DMS153 treated with DMSO at 0.1 percent for 48 hours (cell line): ENCODE measurements around the gene TAF1B.

Experiments
- DNase-seq: peaks from one replicate; lab custom pipeline; 2025; ENCODE audit not compliant: unreplicated experiment; lab: John Stamatoyannopoulos, UW

The TAF1B gene

DNA sequence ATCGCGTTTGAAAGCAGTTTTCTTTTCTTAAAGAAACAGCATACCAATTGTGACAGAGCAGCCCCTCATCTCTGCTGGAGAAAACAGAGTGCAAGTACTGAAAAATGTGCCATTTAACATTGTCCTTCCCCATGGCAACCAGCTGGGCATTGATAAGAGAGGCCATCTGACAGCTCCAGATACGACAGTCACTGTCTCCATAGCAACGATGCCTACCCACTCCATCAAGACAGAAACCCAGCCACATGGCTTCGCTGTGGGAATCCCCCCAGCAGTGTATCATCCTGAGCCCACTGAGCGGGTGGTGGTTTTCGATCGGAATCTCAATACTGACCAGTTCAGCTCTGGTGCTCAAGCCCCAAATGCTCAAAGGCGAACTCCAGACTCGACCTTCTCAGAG lies 117.7 kb downstream of the TAF1B start:
- DNase-seq, result no peak

DNA sequence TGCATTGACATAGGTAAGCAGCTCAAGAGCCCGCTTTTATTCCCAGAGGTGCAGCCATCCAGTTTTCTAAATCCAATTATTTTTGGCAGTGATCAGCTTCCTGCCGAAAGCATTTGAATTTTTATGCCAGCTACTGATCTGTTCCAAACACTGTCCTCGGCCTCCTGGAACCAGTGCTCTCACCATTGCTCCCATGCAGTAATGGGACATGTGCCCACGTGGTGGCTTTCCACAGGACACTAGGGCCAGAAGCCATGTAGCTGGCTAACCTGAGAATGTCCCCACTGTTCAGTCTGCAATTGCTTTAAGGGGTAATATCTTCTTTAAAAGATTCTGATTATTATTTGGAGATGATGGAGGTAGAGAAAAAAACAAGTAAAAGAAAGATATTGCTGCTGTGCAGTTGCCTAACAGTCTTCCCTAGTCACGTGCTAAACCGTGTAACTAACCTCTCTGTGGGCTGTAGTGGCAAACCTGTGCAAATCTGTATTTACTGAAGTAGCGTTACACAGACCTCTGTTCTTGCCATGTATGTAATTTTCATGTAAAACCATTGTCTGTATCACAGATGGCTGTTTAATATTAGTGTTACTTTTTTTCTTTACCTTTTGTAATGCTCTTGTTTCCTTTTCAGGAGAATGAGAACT lies 121.2 kb downstream of the TAF1B start:
- no peak for DNase-seq

GRCh38 chr2:9965119-9965822 lies 122.0 kb downstream of the TAF1B start:
- no peak for DNase-seq

DNA sequence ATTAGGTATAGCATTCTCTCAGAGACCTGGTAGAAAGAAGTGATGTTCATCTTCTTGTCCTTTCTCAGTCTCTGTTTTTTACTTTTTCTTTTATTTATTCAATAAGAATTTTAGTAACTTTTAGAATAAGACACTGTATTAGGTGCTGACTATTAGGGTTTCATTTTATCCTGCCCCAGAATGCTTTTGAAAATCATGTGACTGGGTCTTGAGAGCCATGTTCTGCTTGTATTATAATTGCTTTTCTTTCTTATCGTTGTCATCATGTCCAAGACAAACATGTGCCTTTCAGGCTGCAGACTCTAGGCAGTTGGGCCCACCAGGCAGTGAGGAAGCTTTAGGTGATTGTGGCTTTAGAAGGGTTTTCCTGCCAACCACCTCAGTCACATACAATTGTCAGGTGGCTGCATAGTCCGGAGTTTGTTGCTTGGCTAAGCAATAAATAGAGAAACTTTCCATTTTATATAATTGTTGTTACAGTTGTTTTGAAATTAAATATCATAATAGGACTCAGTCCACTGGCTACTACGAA lies 123.3 kb downstream of the TAF1B start:
- DNase-seq, result no peak

DNA sequence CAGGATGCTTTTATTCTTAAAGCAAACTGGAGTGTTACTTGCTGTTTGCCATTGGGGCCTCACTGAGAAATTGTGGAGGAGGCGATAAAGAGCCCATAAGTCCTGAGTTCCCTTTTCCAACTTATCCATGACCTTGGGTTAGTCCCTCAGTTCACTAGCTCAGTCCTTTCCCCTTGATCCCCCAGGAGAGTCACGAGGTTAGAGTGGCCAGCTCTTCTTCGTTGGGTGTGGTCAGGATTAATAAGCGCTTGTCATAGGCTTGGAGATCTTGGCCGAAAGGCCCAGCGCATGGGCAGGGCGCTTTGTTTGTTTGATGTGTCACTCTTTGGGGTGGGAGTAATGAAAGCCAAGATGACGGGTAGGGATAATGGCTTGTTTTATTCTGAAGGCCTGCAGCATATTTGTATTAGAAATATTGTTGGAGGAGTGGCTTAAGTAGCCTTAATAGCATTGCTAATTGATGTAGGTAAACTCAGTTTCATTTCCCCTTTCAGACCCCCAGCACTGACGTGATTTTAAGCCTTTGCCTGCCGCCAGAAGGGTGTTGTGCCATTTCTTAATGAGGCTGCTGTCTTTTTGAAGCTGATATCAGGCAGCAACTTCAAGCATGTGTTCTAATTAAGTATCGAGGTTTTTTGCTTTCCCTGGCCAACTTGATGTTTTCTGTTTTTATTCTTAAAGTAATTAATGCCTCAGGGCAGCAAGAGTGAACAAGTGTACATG lies 123.9 kb downstream of the TAF1B start:
- no peak for DNase-seq

DNA sequence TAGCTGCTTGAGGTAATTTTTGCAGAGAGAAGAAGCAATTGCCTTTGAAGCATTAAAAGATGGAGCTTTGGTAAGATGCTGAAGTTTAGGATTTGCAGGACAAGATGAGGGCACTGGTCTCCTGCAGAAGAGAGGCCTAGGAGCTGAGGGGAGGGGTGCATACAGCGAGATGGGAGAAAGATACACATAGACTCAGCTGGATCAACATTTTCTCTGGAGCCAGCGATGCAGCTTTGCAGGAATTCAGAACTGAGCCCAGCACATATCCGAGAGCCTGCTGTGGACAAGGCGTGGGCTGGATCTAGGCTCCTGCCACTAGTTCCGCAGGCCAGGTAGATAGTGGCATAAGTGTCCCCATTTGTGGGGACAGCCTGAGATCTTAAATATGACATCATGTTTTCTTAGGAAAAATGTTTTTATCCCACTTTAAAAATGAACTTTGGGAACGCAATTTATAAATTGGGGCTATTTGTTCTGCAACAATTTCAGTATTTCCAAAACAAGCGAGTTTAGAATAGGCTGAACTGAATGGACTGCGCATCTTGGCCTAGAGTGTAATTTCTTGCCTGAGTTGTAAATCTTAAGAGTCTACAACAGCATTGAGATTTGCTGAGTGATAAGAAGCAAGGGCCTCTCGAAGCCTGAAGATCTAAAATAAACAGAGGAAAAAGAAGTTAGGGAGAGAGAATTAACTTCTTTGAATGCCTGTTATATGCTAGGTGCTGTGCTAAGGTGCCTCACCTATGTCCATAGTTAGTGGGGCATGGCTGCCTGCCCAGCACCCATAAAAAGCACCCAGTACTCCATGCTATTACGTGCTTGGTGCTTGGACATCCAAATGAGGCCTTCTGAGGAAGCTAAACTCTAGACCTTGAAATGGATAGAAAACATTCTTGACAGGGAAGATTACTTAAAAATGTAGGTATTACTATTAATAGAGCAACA lies 125.6 kb downstream of the TAF1B start:
- DNase-seq, result no peak

DNA sequence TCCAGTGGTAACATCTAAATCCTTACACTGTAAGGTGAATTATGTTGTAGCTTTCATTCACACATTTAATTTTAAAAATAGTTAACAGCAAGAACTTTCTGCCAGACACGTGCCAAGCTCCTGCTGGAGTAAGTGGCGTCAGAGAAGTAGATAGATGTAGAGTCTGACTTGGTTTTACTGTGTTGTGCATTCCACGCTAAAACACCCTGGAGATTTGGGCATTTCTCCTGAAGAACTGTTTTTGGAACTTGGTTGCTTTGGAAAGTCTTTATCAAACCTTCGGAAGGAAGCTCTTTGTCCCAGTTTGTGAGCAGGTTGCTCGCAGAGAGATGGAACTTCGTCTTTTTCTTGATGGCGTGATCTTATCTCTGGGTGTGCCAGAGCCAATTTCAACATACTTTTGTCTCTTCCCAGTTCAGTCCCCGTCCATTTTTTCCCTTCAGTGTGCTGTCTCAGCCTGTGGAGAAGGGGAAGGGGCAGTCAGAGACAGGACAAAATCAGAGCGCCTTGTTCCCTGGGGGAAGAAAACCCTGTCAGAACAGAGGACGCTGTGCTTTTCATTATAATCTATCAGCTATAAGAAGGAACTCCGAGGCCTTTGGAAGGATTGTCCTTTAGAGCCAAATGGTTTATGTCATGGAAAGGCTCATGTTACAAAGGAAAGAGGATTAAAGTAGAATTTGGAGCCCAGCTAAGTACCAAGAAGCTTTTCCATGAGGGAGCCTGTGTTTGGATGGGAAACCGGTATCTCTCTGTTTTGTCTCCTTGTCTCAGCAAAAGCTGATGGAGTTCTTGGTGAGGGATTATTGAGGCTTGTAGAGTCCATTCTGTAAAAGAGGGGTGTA lies 127.1 kb downstream of the TAF1B start:
- no peak for DNase-seq

DNA sequence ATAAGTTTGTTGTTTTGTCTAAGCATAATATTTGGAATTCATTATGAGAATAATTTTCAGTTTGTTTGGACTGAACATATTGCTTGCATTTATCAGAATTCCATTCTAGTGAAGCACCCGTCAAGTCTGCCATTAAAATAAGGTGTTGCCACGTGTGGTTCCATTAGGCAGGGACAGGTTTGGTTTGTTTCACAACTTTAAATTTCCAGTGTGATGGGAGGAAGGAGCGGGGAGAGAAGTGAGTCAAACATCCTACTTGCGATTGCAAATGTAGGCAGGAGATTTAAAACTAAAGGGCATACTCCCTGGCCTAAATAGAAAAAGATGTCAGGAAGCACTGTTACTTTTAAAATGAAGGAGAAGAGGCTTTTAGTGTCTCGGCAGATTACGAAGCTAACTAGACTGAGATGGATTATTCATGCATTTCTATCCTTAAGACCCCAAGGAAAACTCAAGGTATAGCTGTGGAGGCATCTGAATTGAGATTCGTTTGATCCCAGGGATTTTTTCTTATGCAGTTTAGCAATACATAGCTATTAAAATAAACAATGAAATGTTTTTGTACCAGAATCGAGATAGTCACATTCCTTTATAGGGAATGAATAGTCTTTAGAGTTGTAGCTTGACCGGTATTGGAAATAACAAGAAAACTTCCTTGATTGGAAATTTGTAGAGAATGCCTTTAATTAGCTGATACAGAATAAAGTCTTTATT lies 128.0 kb downstream of the TAF1B start:
- no peak for DNase-seq

- no peak for DNase-seq
Observed at GRCh38 chr2:9971890-9972289, 128.6 kb downstream of the TAF1B start.

DNA sequence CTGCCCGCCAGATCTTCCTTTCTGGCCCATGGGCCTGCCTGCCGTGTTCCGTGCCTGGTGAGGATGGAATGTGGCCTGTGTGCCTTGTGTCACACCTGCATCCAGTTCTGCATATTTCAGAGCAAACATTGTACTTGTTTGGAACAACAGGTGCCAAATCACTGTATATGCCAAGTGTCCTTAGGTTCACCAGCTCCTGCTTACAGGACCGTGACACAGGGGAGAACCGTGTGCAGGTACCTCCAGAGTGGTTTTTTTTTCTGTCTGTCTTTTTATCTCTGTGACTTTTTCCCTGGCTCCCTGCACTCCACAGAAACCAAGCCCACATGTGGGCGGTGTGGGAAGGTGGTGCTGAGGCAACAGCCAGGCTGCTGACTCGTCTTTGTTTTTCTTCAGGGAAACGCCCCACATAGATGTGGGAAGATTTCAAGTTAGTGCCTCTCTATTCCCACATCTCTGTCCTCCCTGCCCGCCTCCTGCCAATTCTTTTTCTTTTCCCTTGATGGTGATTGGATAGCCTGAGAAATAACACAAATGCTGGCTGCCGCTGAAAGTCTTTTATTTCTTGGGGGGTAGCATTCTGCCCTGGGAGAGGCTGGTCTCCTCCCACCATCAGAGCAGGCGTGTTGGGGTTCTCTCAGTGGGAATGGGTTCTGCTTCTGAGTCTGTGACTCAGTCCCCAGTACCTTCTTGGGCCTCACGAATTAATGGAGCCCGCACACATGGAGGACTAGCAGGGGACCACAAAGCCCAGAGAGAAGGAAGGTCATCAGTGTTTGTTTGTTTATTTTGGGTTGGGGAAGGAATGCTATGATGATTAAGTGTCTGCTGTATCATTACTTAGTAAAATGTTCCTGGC lies 129.6 kb downstream of the TAF1B start:
- DNase-seq, result no peak

DNA sequence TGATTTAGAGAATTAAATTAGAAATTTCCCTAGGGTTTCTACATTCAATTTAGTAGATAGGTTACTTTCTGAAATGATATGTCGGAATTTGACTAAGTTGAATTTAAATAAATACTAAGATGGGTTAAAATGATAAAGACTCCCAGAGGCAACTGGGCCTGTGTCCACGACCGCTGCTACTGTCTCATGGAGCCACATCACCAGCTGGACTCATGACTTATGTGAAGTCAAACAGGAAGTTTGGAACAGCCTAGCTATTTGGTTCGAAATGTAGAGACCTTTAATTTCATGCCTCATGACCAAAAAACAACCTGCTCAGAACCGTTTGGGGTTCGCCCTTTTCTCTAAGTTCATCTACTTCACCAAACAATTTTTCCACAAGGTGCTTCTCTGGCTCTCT lies 130.4 kb downstream of the TAF1B start:
- no peak for DNase-seq

GRCh38 chr2:9974343-9974742 lies 131.1 kb downstream of the TAF1B start:
- DNase-seq, result no peak

GRCh38 chr2:9975328-9975727 lies 132.1 kb downstream of the TAF1B start:
- no peak for DNase-seq

DNA sequence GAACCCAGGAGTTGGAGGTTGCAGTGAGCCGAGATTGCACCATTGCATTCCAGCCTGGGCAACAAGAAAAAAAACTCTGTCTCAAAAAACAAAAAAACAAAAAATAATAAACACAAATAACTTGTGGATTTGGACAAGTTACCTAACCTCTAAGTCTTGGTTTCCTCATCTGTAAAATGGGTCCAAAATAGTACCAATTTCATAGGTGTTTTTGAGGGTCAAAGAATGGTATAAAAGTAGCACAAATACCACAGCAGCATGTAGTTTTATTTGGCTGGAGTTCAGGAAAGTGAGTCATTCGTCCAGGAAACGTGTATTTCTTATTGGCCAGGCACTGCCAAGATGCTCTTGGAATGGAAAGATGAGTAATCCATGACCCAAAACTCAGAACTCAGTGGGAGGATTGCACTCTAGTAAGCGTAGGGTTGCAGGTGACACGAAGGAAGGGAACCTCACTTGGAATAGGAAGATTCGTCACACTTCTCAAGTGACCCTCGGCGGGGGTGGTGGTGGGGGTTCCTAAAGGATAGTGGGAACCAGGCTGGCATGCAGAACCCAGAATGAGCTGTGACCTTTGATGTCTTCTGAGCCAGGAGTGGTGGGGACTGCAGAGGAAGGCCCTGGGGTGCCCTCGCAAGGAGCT lies 132.7 kb downstream of the TAF1B start:
- no peak for DNase-seq

DNA sequence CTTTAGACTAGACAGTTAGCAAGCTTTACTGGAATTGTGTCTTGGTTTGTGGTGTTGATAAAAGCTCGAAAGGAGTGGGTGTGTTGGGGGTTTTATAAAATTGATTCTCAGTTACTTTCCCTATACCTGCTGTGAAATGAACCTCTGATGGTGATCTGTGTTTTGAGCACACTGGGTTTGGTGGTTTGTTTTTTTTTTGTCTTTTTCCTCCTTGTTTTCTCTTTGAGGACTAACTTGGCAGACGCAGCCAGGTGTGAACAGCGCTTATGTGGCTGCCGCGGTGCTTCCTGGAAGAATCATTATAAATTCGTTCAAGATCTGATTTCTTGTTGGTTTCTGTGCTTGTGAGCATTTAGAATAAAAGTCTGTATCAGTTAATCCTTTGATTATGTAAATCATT lies 136.7 kb downstream of the TAF1B start:
- no peak for DNase-seq

GRCh38 chr2:9980520-9980919 lies 137.2 kb downstream of the TAF1B start:
- no peak for DNase-seq

DNA sequence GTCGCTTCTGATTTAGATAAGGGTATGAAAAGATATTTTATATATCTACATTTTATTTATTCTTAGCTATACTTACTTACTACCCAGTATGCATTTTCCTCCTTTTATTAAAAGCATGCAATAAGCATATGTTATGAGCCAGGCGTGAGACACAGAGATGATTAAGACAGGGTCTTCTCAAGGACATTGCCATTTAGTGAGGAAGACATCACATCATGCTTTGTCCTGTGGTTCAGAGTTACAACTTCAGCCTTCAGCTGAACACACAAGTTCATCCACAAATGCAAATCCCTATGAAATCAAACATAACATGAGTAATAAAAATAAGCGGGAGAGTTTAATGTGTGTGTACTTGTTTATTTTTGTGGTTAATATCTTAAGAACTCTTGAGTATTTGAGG lies 138.4 kb downstream of the TAF1B start:
- no peak for DNase-seq

DNA sequence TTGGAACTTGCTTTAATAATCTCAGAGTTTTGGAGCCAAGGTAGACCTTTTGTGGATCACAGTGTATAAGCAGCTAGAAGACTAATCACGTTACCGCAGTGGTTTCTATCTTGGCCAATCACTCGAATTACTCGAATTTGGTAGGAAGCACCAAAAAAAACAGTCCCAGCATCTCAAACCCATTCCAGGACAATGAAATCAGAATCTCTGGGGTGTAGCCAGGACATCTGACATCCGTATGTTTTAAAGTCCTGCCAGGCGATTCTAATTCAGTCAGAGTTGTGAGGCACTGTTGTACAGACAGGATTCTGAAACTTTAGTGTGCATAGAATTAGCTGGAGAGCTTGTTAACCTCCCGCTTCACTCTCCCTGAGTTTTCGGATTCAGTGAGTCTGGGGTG lies 139.0 kb downstream of the TAF1B start:
- no peak for DNase-seq
